NB4 (cell line): Measurements from ENCODE around the gene LYRM1.

Source experiments
- DNase-seq: peaks from one replicate; pipeline ENCODE4 v3.0.0; 2010; ENCODE audit warnings: low read depth
- H3K4me3 ChIP-seq: one replicate; pipeline ENCODE4 v1.5.1; 2011; ENCODE audit warnings: mild to moderate bottlenecking, low read depth, low read length, moderate library complexity
- MYC ChIP-seq: IDR thresholded peaks from 2 replicates; pipeline ENCODE4 v1.6.1; 2011; ENCODE audit warnings: low read depth, low read length
- POLR2A ChIP-seq: IDR thresholded peaks from 2 replicates; pipeline ENCODE4 v1.6.1; 2011; ENCODE audit warnings: mild to moderate bottlenecking; ENCODE audit not compliant: insufficient read length; ENCODE audit errors: extremely low read depth
- TF ChIP-seq, protein P1 (sequence below): IDR thresholded peaks from one replicate; pipeline ENCODE4 v1.5.1; 2012; ENCODE audit warnings: low read depth, low read length
- TF ChIP-seq, protein P2 (sequence below): IDR thresholded peaks from 2 replicates; pipeline ENCODE4 v1.6.1; 2011; ENCODE audit warnings: low read depth, low read length

The LYRM1 gene

DNA sequence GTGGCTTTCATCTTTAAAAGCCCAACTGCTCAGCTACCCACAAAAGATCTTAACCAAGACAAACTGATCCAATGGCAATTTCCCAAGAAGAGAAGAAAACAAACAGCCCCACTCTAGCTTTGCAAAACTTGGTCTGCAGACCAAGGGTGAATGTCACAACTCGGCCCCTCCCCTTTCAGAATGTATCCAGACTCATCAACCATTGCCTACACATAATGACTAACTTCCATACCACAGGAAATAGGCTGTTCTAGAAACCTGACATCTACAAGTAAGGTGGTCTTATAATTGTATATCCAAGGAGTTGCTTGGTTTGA, 16.4 kb upstream of the LYRM1 start:
- TF ChIP-seq, protein P1, sequence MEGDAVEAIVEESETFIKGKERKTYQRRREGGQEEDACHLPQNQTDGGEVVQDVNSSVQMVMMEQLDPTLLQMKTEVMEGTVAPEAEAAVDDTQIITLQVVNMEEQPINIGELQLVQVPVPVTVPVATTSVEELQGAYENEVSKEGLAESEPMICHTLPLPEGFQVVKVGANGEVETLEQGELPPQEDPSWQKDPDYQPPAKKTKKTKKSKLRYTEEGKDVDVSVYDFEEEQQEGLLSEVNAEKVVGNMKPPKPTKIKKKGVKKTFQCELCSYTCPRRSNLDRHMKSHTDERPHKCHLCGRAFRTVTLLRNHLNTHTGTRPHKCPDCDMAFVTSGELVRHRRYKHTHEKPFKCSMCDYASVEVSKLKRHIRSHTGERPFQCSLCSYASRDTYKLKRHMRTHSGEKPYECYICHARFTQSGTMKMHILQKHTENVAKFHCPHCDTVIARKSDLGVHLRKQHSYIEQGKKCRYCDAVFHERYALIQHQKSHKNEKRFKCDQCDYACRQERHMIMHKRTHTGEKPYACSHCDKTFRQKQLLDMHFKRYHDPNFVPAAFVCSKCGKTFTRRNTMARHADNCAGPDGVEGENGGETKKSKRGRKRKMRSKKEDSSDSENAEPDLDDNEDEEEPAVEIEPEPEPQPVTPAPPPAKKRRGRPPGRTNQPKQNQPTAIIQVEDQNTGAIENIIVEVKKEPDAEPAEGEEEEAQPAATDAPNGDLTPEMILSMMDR = no peak
- TF ChIP-seq POLR2A (no peak), MYC (no peak)
- TF ChIP-seq, protein P2, sequence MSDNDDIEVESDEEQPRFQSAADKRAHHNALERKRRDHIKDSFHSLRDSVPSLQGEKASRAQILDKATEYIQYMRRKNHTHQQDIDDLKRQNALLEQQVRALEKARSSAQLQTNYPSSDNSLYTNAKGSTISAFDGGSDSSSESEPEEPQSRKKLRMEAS = no peak
- no peak overlapping the region for H3K4me3 ChIP-seq
- peak; percentile 48 for DNase-seq

DNA sequence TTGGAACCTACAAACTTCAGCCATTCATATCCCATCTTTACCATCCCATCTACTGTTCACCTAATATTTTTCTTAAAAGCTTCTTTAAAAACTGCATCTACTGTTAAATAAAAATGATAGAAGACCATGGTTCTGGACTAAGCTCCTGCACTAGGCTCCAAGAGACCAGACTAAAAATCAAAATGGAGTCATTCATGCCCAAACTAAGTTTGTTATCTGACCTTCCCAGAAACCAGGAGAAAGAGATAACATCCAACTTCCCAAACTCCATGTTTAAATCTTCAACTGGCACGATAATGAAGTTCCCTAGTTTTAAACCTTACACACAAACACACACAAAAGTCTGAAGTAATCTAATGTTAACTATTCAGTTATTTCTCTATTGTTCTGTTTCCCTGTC, 14.3 kb upstream of the LYRM1 start:
- DNase-seq = no peak
- TF ChIP-seq, protein P1 = no peak
- TF ChIP-seq, protein P2 = no peak
- no peak overlapping the region for H3K4me3 ChIP-seq

DNA sequence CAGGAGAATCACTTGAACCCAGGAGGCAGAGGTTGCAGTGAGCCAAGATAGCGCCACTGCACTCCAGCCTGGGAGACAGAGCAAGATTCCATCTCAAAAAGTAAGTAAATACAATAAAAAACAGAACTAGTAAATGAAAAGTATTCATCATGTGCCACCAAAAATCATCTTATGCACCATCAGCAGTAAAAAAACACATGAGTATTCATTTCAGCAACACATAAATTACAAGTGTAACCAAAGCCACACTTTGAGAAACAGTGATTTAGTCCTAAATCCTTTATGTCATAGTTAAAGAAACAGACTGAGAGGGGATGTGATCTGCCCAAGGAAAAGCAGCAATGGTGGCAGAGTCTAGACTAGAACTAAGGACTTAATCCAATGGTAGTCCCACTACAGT, 13.4 kb upstream of the LYRM1 start:
- no peak overlapping the region for H3K4me3 ChIP-seq
- DNase-seq = no peak
- TF ChIP-seq, protein P1 = no peak
- TF ChIP-seq, protein P2 = no peak
- TF ChIP-seq POLR2A = no peak
- TF ChIP-seq MYC = no peak

DNA sequence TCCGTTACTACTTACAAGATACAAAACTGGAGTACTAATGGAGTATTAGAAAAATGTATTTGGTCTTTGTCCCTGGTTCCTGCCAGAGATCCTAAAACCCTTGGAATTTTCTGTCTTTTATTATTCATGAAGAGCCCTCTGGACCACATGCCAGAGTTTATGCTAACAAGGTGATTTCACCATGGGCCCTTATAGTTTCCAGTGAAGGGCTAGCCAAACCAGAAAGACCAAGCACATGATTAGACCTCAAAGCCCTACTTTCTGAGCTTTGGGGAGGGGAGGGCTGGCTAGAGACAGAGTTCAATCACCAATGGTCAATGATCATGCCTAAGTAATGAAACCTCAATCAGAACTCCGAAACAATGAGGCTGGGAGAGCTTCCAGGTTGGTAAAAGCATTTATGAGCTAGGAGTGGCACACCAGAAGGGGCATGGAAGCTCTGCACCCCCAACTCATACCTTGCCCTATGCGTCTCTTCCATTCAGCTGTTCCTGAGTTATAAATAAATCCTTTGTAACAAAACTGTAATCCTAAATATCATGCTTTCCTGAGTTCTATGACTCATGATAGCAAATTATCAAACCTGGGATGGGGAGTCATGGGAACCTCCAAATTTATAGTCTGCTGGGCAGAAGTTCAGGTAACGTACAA, 10.8 kb upstream of the LYRM1 start:
- DNase-seq = no peak
- TF ChIP-seq, protein P2 = no peak
- TF ChIP-seq POLR2A (no peak), MYC (no peak)
- TF ChIP-seq, protein P1 = no peak
- no peak overlapping the region for H3K4me3 ChIP-seq

DNA sequence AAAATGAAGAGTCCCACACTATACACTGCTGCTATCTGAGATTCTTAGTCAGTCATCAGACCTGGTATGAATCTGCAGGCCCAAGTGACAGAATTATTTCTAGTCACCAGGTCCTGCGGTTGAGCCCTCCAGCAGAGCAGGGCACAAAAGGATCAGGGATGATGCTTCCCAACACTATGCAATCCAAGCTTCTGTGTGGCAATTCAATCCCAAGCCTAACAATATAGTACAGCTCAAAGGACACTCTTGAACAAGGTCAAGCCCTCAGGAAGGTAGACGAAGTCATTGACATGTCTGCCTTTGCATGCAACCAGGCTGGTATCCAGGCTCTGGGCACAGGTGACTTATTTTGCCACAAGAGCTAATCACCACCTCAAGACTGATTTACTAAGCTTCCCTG, 6.2 kb upstream of the LYRM1 start:
- TF ChIP-seq MYC = no peak
- TF ChIP-seq, protein P2 = no peak
- TF ChIP-seq, protein P1 = no peak
- H3K4me3 ChIP-seq = no peak overlapping the region
- no peak for DNase-seq

- TF ChIP-seq, protein P2 = no peak
- TF ChIP-seq, protein P1 = no peak
- TF ChIP-seq MYC (no peak), POLR2A (no peak)
- peak; percentile 51 for DNase-seq
- no peak overlapping the region for H3K4me3 ChIP-seq
These were observed 3.2 kb upstream of the LYRM1 start for GRCh38 chr16:20897253-20897897.
